HL-60 (cell line): ENCODE results near the gene ARHGEF4.

Experiments
- DNase-seq, 2 experiments: peaks; one replicate each; pipeline ENCODE4 v3.0.0-alpha.2; 2010 to 2020; ENCODE audit warnings: low read depth in 1 of 2, low spot score in 1 of 2
- H3K27ac ChIP-seq: fragments of 250-450 bp; sonication (Bioruptor Pico); replicated peaks from 2 replicates; pipeline ENCODE4 v1.5.1; 2020; ENCODE audit warnings: mild to moderate bottlenecking, moderate library complexity
- H3K27me3 ChIP-seq: fragments of 250-450 bp; sonication (Bioruptor Pico); 2 replicates; pipeline ENCODE4 v1.5.1; 2021; ENCODE audit warnings: mild to moderate bottlenecking, moderate library complexity; ENCODE audit not compliant: insufficient read depth, poor library complexity, severe bottlenecking
- H3K4me3 ChIP-seq: replicated peaks from 2 replicates; pipeline ENCODE4 v1.5.1; 2011; ENCODE audit warnings: mild to moderate bottlenecking, control low read depth, low read length; ENCODE audit not compliant: insufficient read depth
- GABPA ChIP-seq: IDR thresholded peaks from 2 replicates; pipeline ENCODE4 v1.6.1; 2012; ENCODE audit warnings: low read depth
- POLR2AphosphoS5 ChIP-seq: IDR thresholded peaks from 2 replicates; pipeline ENCODE4 v1.6.1; 2012; ENCODE audit warnings: low read depth
- SPI1 ChIP-seq: IDR thresholded peaks from 2 replicates; pipeline ENCODE4 v1.6.1; 2012; ENCODE audit warnings: low read depth, mild to moderate bottlenecking, borderline replicate concordance
- TF ChIP-seq, protein P1 (sequence below): IDR thresholded peaks from one replicate; pipeline ENCODE4 v1.5.1; 2011; ENCODE audit warnings: low read length, control low read depth, inconsistent platforms; ENCODE audit not compliant: insufficient read depth
- TF ChIP-seq, protein P2 (sequence below): IDR thresholded peaks from 2 replicates; pipeline ENCODE4 v1.6.1; 2012; ENCODE audit warnings: low read depth; ENCODE audit not compliant: insufficient replicate concordance

ARHGEF4 gene

DNA sequence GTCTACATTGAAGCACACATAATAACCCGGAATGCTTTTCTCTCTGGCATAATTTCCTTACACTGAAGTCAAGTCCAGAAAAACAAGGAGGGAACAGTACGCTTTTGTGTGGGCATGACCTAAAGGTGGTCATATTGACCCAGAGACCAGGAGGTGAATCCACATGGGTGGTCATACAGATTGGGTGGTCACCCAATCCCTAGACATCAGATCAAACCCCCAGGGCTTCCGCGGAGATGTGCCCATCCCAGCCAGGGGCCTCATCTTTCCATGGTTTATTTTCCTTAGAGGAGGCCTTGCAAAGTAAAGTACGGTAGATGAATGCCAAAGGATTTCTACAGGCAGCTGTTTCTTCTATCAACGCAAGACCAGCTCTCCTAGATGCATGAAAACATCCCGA lies 217.8 kb downstream of the ARHGEF4 start:
- no peak for DNase-seq
- TF ChIP-seq POLR2AphosphoS5 (no peak), GABPA (no peak)
- TF ChIP-seq, protein P1, sequence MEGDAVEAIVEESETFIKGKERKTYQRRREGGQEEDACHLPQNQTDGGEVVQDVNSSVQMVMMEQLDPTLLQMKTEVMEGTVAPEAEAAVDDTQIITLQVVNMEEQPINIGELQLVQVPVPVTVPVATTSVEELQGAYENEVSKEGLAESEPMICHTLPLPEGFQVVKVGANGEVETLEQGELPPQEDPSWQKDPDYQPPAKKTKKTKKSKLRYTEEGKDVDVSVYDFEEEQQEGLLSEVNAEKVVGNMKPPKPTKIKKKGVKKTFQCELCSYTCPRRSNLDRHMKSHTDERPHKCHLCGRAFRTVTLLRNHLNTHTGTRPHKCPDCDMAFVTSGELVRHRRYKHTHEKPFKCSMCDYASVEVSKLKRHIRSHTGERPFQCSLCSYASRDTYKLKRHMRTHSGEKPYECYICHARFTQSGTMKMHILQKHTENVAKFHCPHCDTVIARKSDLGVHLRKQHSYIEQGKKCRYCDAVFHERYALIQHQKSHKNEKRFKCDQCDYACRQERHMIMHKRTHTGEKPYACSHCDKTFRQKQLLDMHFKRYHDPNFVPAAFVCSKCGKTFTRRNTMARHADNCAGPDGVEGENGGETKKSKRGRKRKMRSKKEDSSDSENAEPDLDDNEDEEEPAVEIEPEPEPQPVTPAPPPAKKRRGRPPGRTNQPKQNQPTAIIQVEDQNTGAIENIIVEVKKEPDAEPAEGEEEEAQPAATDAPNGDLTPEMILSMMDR = no peak
- TF ChIP-seq, protein P2, sequence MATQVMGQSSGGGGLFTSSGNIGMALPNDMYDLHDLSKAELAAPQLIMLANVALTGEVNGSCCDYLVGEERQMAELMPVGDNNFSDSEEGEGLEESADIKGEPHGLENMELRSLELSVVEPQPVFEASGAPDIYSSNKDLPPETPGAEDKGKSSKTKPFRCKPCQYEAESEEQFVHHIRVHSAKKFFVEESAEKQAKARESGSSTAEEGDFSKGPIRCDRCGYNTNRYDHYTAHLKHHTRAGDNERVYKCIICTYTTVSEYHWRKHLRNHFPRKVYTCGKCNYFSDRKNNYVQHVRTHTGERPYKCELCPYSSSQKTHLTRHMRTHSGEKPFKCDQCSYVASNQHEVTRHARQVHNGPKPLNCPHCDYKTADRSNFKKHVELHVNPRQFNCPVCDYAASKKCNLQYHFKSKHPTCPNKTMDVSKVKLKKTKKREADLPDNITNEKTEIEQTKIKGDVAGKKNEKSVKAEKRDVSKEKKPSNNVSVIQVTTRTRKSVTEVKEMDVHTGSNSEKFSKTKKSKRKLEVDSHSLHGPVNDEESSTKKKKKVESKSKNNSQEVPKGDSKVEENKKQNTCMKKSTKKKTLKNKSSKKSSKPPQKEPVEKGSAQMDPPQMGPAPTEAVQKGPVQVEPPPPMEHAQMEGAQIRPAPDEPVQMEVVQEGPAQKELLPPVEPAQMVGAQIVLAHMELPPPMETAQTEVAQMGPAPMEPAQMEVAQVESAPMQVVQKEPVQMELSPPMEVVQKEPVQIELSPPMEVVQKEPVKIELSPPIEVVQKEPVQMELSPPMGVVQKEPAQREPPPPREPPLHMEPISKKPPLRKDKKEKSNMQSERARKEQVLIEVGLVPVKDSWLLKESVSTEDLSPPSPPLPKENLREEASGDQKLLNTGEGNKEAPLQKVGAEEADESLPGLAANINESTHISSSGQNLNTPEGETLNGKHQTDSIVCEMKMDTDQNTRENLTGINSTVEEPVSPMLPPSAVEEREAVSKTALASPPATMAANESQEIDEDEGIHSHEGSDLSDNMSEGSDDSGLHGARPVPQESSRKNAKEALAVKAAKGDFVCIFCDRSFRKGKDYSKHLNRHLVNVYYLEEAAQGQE = no peak
- Histone ChIP-seq H3K4me3 (no peak overlapping the region), H3K27me3 (no peaks in the 10 kb centered on the region), H3K27ac (no peak overlapping the region)

DNA sequence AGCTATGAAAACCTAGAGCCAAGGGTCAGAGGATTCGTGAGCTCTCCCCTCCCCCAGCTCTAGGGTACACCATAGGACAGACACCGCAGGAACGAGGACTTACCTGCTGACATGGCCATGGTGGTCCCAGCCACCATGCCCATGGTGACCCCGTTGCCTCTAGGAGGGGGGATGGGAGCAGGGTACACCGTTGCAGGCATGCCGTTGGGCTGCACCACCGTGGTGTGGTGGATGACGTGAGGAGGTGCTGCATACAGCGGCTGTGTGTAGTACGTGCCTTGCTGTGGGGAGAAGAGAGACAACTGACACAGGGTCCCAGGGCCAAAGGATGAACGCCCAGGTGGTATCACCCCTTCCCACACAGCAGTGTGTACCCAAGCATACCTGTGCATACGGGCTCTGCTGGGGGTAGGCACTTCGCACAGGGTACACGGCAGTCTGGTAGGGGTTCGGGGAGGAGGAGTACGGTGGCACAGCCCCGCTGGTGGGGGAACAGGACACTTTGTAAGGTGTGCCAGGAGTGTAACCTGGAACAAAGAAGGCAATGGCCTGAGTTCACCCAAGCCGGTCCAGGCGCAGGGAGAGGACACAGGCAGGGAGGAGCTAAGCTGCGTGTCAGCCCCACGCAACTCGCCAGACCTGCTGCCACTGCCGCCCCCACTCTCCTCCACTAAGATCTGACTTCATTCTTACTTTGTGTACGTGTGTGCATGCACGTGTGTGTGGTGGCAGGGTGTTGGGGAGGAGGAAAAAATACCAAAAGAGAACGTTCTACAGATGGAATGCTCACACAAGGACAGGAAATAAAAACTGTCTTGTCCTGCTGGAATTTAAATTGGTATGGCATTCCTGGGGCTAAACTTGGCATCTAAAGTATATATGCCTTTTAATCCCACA lies 218.7 kb downstream of the ARHGEF4 start:
- DNase-seq = no peak
- no peak overlapping the region for H3K27ac ChIP-seq
- no peak overlapping the region for H3K4me3 ChIP-seq
- no peaks in the 10 kb centered on the region for H3K27me3 ChIP-seq
- TF ChIP-seq GABPA (no peak), POLR2AphosphoS5 (no peak), SPI1 (no peak)
- TF ChIP-seq, protein P1 = no peak

DNA sequence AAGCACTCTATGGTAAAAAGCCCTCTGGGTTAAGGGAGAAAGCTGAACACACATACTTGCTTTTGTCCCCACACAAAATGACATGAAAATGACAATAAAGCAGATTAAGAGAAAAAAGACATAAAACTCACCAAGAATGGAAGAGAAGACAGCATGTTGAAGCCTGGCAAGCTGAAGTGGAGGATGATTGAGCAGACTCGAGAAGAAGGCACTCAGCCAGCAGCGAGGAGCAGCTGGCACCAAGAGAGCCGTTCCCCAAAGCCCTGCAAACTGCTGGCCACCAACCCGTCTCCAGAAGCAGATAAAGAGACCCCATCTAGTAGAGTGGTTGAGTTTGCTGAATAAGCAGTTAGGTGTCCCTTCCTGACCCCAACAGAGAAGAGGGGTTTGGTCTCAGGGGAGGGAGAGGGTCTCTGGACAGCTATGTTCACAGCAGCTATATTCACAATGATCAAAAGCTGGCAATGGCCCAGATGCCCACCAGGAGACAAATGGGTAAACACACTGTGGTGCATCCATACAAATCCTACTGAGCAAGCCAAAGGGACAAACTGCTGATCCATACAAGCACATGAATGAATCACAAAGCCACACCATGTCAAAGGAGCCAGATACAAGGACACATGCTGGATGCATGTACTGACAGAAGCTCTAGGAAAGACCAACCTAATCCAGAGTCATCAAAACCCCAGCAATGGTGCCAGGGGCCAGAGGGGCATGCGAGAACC lies 219.7 kb downstream of the ARHGEF4 start:
- no peak overlapping the region for H3K4me3 ChIP-seq
- no peak for DNase-seq
- no peaks in the 10 kb centered on the region for H3K27me3 ChIP-seq
- TF ChIP-seq, protein P1 = no peak
- no peak for TF ChIP-seq GABPA
- no peak for TF ChIP-seq POLR2AphosphoS5
- TF ChIP-seq, protein P2 = no peak
- no peak for TF ChIP-seq SPI1
- no peak overlapping the region for H3K27ac ChIP-seq
